Measurements from ENCODE around the gene ACOT11.
"Not testable (repeated sequence)": the region's sequence is repeated elsewhere in the genome, so short reads cannot be mapped to it uniquely, and the experiment has no call there.

The ACOT11 gene

DNA sequence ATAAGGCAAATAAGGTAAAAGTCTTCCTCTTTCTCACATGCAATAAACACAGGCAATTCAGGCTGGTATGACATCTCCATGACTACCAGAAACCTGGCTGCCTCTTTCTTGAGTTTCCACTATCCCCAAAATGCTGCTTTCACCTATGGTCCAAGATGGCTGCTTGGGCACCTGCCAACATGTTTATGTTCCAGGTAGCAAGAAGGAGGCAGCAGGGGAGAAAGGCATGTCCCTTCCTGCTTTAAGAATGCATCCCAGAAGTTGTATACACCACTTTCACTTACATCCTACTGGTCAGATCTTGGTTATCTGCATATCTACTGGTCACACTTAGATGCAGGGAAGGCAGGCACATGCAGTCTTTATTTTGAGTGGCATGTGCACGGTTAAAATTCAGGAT, 19.4 kb upstream of the ACOT11 start:
- no peak overlapping the region for H3K4me3 ChIP-seq (ENCODE audit: low read depth, low read length)
- in situ Hi-C loops (cut with HindIII; ENCODE audit: low pct_ligation_motif_present, low sequenced_read_pairs) = no loop called here
- H3K27me3 ChIP-seq (replicated peaks) = no peaks in the 10 kb centered on the region
- no peak overlapping the region for H3K27ac ChIP-seq
- no peaks in the 10 kb centered on the region for H3K36me3 ChIP-seq (replicated peaks)
- no peak for TF ChIP-seq CTCF (IDR thresholded peaks at IDR 0.05; ENCODE audit: low read depth, low read length, missing control alignments)
- no peak for DNase-seq

GRCh38 chr1:54532033-54532432, 16.0 kb upstream of the ACOT11 start:
- Histone ChIP-seq H3K27ac (no peak overlapping the region), H3K4me3 (ENCODE audit: low read depth, low read length) (no peak overlapping the region), H3K27me3 (replicated peaks) (no peaks in the 10 kb centered on the region), H3K36me3 (replicated peaks) (no peaks in the 10 kb centered on the region)
- no peak for TF ChIP-seq CTCF (IDR thresholded peaks at IDR 0.05; ENCODE audit: low read depth, low read length, missing control alignments)
- in situ Hi-C loops (cut with HindIII; ENCODE audit: low pct_ligation_motif_present, low sequenced_read_pairs) = no loop called here
- no peak for DNase-seq

- H3K27ac ChIP-seq; H3K36me3 ChIP-seq (replicated peaks); in situ Hi-C loops (cut with HindIII; ENCODE audit: low pct_ligation_motif_present, low sequenced_read_pairs); H3K4me3 ChIP-seq (ENCODE audit: low read depth, low read length); H3K27me3 ChIP-seq (replicated peaks); DNase-seq: not testable (repeated sequence)
Observed at GRCh38 chr1:54536656-54537055, 11.4 kb upstream of the ACOT11 start.

GRCh38 chr1:54537611-54538010, 10.4 kb upstream of the ACOT11 start:
- in situ Hi-C loops (cut with HindIII; ENCODE audit: low pct_ligation_motif_present, low sequenced_read_pairs) = no loop called here
- Histone ChIP-seq H3K27me3 (replicated peaks) (no peaks in the 10 kb centered on the region), H3K27ac (no peak overlapping the region), H3K4me3 (ENCODE audit: low read depth, low read length) (no peak overlapping the region), H3K36me3 (replicated peaks) (no peaks in the 10 kb centered on the region)
- no peak for DNase-seq
- TF ChIP-seq CTCF (IDR thresholded peaks at IDR 0.05; ENCODE audit: low read depth, low read length, missing control alignments) = no peak

DNA sequence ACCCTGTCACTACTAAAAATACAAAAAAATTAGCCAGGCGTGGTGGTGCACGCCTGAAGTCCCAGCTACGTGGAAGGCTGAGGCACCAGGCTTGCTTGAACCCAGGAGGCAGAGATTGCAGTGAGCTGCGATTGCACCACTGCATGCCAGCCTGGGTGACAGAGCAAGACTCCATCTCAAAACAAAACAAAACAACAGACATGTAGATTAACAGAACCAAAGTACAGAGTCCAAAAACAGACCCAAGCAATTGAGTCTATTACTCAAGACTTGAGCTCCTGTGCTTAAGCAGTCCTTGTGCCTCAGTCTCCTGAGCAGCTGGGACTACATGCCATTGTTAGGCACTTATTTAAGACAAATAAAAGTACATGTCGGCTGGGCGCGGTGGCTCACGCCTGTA, 9.5 kb upstream of the ACOT11 start:
- no peak for DNase-seq
- no peak overlapping the region for H3K4me3 ChIP-seq (ENCODE audit: low read depth, low read length)
- H3K36me3 ChIP-seq (replicated peaks) = no peaks in the 10 kb centered on the region
- no peak overlapping the region for H3K27ac ChIP-seq
- no peaks in the 10 kb centered on the region for H3K27me3 ChIP-seq (replicated peaks)
- no peak for TF ChIP-seq CTCF (IDR thresholded peaks at IDR 0.05; ENCODE audit: low read depth, low read length, missing control alignments)
- in situ Hi-C loops (cut with HindIII; ENCODE audit: low pct_ligation_motif_present, low sequenced_read_pairs) = no loop called here

DNA sequence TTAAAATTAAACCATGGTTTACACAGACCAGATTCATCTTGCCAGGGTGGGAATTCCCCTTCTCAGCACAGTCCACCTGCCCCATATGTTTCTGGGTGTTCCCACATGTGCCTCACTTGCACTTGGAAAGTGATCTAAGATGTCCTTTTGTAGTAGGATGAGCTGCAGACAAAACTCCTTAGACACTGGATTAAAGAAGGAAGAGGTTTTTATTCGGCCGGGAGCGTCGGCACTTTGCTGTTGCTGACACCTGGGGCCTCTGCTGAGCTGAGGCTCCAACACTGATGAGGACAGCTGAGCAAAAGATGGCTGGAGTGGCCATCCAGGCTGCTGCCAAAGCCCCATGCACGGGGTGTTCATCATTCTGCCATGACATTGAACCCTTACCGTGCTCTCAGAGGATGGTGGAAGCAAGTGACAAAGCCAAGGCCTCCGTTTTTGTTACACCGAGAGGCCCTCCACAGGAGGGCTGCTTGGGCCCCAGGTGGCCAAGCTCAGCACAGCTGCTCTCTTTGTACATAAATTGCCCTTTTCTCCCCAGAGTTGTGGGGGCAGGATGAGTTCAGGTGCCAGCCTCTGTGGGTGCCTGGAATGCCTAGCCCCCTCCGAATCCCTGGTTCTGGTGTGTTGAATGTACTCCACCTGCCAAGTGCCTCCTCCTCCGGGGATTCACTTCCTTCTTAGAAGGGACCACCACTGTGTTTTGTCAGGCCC, 7.3 kb upstream of the ACOT11 start:
- H3K4me3 ChIP-seq (ENCODE audit: low read depth, low read length) = no peak overlapping the region

More for the DNA sequence above, 7.3 kb upstream of the ACOT11 start:
- no peak for TF ChIP-seq CTCF (IDR thresholded peaks at IDR 0.05; ENCODE audit: low read depth, low read length, missing control alignments)
- no peak for DNase-seq
- H3K27ac ChIP-seq = no peak overlapping the region
- in situ Hi-C loops (cut with HindIII; ENCODE audit: low pct_ligation_motif_present, low sequenced_read_pairs) = no loop called here
- H3K36me3 ChIP-seq (replicated peaks) = no peaks in the 10 kb centered on the region
- no peaks in the 10 kb centered on the region for H3K27me3 ChIP-seq (replicated peaks)
